GM20000 (cell line): ENCODE results near the gene KRTAP16-1.

Experiments used
- DNase-seq: peaks from one replicate; pipeline ENCODE4 v3.0.0; 2012; ENCODE audit warnings: low spot score
- CTCF ChIP-seq: IDR thresholded peaks from 2 replicates; pipeline ENCODE4 v1.5.1; 2012; ENCODE audit warnings: mild to moderate bottlenecking, control low read depth; ENCODE audit errors: extremely low read depth, missing control alignments

Gene KRTAP16-1

GRCh38 chr17:41322094-41322902 is 13.2 kb upstream of the KRTAP16-1 start:
- TF ChIP-seq CTCF, result peak; percentile 49
- DNase-seq, result peak; percentile 54

- no peak for DNase-seq
- TF ChIP-seq CTCF, result no peak
Observed at GRCh38 chr17:41318231-41318630, 9.1 kb upstream of the KRTAP16-1 start.

- no peak for DNase-seq
- no peak for TF ChIP-seq CTCF
Observed at GRCh38 chr17:41315814-41316445, 6.8 kb upstream of the KRTAP16-1 start.

- no peak for TF ChIP-seq CTCF
- no peak for DNase-seq
Observed at GRCh38 chr17:41315204-41315794, 6.2 kb upstream of the KRTAP16-1 start, which contains the start of gene KRTAP17-1. TSS of gene KRTAP17-1 (minus strand) at chr17:41315710. CDS start at chr17:41315650, 60 bp downstream.

- TF ChIP-seq CTCF, result no peak
- DNase-seq, result no peak
Observed at GRCh38 chr17:41311111-41311510, 2.0 kb upstream of the KRTAP16-1 start.

GRCh38 chr17:41308251-41308917 is 725 bp downstream of the KRTAP16-1 start:
- DNase-seq, result no peak
- TF ChIP-seq CTCF, result no peak
